ENCODE data around the gene POLK. TPM values are rescaled to one million over a fixed set of nuclear protein-coding genes. Genes with fewer than 3 reads are reported as not detected.
"Not testable (repeated sequence)": the region's sequence is repeated elsewhere in the genome, so short reads cannot be mapped to it uniquely, and the experiment has no call there.

Gene POLK
- total and polyA plus RNA-seq, 4 donors, result 6.6 to 68.6 (median 18.5) TPM

DNA sequence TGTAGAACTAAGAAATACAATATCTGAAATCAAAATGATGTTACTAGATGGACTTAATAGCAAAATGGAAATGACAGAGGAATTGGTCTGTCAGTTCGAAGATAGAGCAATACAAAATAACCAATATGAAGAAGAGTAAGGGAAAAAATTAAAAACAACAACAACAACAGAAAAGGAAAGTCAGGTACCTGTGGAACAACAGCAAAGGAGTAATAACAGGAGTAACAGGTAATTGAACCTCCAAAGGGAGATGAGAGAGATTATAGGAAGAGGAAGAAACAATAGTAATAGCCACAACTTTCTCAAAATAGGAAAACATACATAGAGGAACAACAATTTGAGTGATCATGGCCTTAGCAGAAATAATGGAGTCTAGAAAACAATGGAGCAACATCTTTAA, 13.7 kb downstream of the POLK start:
- Histone ChIP-seq H3K9ac (ENCODE audit: insufficient read depth in 1 of 2, low read length in 2 of 2) (no peak overlapping the region), H3K36me3 (ENCODE audit: control insufficient read depth in 4 of 4, insufficient read depth in 4 of 4, low read length in 4 of 4) (peaks cover 1 to 16% (median 3%) of the 10 kb centered on the region in 4 donors), H3K9me3 (ENCODE audit: control insufficient read depth in 4 of 4, insufficient read depth in 3 of 4, low read length in 3 of 4) (peaks cover 0 to 8% (median 3%) of the 10 kb centered on the region in 4 donors), H3K4me1 (ENCODE audit: control insufficient read depth in 5 of 5, insufficient read depth in 5 of 5, low read length in 5 of 5) (peaks cover 0 to 2% (median 0%) of the 10 kb centered on the region in 5 donors), H3K27ac (ENCODE audit: low read depth in 1 of 2, low read length in 1 of 2) (no peak overlapping the region), H3K27me3 (ENCODE audit: control insufficient read depth in 3 of 3, insufficient read depth in 3 of 3, low read length in 2 of 3) (no peaks in the 10 kb centered on the region), H3K4me3 (no peak overlapping the region)
- WGBS, 2 donors, result 93 to 95% methylated on average over 1 of the region's 1 CpG
- TF ChIP-seq, protein P1, sequence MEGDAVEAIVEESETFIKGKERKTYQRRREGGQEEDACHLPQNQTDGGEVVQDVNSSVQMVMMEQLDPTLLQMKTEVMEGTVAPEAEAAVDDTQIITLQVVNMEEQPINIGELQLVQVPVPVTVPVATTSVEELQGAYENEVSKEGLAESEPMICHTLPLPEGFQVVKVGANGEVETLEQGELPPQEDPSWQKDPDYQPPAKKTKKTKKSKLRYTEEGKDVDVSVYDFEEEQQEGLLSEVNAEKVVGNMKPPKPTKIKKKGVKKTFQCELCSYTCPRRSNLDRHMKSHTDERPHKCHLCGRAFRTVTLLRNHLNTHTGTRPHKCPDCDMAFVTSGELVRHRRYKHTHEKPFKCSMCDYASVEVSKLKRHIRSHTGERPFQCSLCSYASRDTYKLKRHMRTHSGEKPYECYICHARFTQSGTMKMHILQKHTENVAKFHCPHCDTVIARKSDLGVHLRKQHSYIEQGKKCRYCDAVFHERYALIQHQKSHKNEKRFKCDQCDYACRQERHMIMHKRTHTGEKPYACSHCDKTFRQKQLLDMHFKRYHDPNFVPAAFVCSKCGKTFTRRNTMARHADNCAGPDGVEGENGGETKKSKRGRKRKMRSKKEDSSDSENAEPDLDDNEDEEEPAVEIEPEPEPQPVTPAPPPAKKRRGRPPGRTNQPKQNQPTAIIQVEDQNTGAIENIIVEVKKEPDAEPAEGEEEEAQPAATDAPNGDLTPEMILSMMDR (IDR thresholded peaks at IDR 0.05; ENCODE audit: control extremely low read depth, extremely low read depth), result no peak
- ATAC-seq (ENCODE audit: insufficient read depth, low FRiP score), result no peak
- DNase-seq, result no peak

DNA sequence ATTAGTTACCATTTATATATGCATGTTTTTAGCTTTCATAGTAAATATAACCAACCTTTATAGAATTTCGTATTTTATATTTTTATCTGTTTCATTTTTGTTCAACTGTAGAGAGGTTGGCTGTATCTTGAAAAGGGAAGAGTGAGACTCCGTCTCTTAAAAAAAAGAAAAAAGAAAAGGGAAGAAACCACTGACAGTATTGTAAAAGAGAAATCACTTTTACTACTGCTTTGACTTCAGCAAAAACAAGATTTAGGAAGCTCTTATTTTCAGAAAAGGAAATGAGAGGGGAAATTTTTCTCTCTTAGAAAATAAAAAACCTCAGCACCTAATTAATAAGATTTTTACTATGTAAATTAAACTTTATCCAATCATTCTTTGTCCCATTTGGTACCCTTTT, 14.4 kb downstream of the POLK start:
- H3K36me3 ChIP-seq (ENCODE audit: control insufficient read depth in 4 of 4, insufficient read depth in 4 of 4, low read length in 4 of 4), result peaks cover 0 to 11% (median 2%) of the 10 kb centered on the region in 4 donors
- no peak overlapping the region for H3K4me3 ChIP-seq
- no peak overlapping the region for H3K27ac ChIP-seq (ENCODE audit: low read depth in 1 of 2, low read length in 1 of 2)
- H3K9me3 ChIP-seq (ENCODE audit: control insufficient read depth in 4 of 4, insufficient read depth in 3 of 4, low read length in 3 of 4), result peaks cover 0 to 6% (median 3%) of the 10 kb centered on the region in 4 donors
- 39 to 59% methylated on average over 2 of the region's 2 CpGs for WGBS, 2 donors
- no peak for DNase-seq
- ATAC-seq (ENCODE audit: insufficient read depth, low FRiP score), result no peak
- H3K27me3 ChIP-seq (ENCODE audit: control insufficient read depth in 3 of 3, insufficient read depth in 3 of 3, low read length in 2 of 3), result no peaks in the 10 kb centered on the region
- no peak overlapping the region for H3K9ac ChIP-seq (ENCODE audit: insufficient read depth in 1 of 2, low read length in 2 of 2)
- TF ChIP-seq, protein P1 (IDR thresholded peaks at IDR 0.05; ENCODE audit: control extremely low read depth, extremely low read depth), result no peak
- peaks cover 0 to 2% (median 0%) of the 10 kb centered on the region in 5 donors for H3K4me1 ChIP-seq (ENCODE audit: control insufficient read depth in 5 of 5, insufficient read depth in 5 of 5, low read length in 5 of 5)

DNA sequence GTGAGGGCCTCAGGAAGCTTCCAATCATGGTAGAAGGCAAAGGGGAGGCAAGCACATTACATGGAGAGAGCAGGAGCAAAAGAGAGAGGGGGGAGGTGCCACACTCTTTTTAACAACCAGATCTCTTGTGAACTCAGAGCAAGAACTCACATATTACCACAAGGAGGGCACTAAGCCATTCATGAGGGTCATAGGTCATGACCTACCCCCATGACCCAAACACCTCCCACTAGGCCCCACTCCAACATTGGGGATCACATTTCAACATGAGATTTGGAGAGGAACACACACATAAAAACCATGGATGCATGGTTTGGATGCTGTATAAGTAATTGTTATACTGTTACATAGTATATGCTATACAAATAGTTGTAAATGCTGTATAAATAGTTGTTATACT, 17.5 kb downstream of the POLK start:
- no peak for ATAC-seq (ENCODE audit: insufficient read depth, low FRiP score)
- no peak overlapping the region for H3K27ac ChIP-seq (ENCODE audit: low read depth in 1 of 2, low read length in 1 of 2)
- TF ChIP-seq, protein P1 (IDR thresholded peaks at IDR 0.05; ENCODE audit: control extremely low read depth, extremely low read depth), result no peak
- H3K4me3 ChIP-seq, result no peak overlapping the region
- no peak overlapping the region for H3K9ac ChIP-seq (ENCODE audit: insufficient read depth in 1 of 2, low read length in 2 of 2)
- peaks cover 0 to 2% (median 0%) of the 10 kb centered on the region in 5 donors for H3K4me1 ChIP-seq (ENCODE audit: control insufficient read depth in 5 of 5, insufficient read depth in 5 of 5, low read length in 5 of 5)
- peaks cover 0 to 6% (median 2%) of the 10 kb centered on the region in 4 donors for H3K36me3 ChIP-seq (ENCODE audit: control insufficient read depth in 4 of 4, insufficient read depth in 4 of 4, low read length in 4 of 4)
- no peak for DNase-seq
- H3K9me3 ChIP-seq (ENCODE audit: control insufficient read depth in 4 of 4, insufficient read depth in 3 of 4, low read length in 3 of 4), result peaks cover 0 to 2% (median 0%) of the 10 kb centered on the region in 4 donors
- H3K27me3 ChIP-seq (ENCODE audit: control insufficient read depth in 3 of 3, insufficient read depth in 3 of 3, low read length in 2 of 3), result no peaks in the 10 kb centered on the region

DNA sequence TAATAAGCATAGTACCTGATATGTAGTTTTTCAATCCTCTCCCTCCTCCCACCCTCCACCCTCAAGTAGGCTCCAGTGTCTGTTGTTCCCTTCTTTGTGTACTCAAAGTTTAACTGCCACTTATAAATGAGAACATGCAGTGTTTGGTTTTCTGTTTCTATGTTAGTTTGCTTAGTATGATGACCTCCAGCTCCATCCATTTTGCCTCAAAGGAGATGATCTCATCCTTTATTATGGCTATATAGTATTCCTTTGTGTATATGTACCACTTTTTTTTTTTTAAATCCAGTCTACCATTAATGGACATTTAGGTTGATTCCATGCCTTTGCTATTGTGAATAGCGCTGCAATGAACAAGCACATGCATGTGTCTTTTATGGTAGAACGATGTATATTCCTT, 20.5 kb downstream of the POLK start:
- WGBS, 2 donors, result 96 to 97% methylated on average over 2 of the region's 2 CpGs
- ATAC-seq (ENCODE audit: insufficient read depth, low FRiP score) (no peak), DNase-seq (no peak)
- no peak overlapping the region for H3K4me3 ChIP-seq
- H3K9ac ChIP-seq (ENCODE audit: insufficient read depth in 1 of 2, low read length in 2 of 2), result no peak overlapping the region
- H3K9me3 ChIP-seq (ENCODE audit: control insufficient read depth in 4 of 4, insufficient read depth in 3 of 4, low read length in 3 of 4), result peaks cover 0 to 9% (median 0%) of the 10 kb centered on the region in 4 donors
- H3K36me3 ChIP-seq (ENCODE audit: control insufficient read depth in 4 of 4, insufficient read depth in 4 of 4, low read length in 4 of 4), result peaks cover 0 to 13% (median 5%) of the 10 kb centered on the region in 4 donors
- peaks cover 0 to 10% (median 0%) of the 10 kb centered on the region in 5 donors for H3K4me1 ChIP-seq (ENCODE audit: control insufficient read depth in 5 of 5, insufficient read depth in 5 of 5, low read length in 5 of 5)
- H3K27me3 ChIP-seq (ENCODE audit: control insufficient read depth in 3 of 3, insufficient read depth in 3 of 3, low read length in 2 of 3), result no peaks in the 10 kb centered on the region
- TF ChIP-seq, protein P1 (IDR thresholded peaks at IDR 0.05; ENCODE audit: control extremely low read depth, extremely low read depth), result no peak
- no peak overlapping the region for H3K27ac ChIP-seq (ENCODE audit: low read depth in 1 of 2, low read length in 1 of 2)

DNA sequence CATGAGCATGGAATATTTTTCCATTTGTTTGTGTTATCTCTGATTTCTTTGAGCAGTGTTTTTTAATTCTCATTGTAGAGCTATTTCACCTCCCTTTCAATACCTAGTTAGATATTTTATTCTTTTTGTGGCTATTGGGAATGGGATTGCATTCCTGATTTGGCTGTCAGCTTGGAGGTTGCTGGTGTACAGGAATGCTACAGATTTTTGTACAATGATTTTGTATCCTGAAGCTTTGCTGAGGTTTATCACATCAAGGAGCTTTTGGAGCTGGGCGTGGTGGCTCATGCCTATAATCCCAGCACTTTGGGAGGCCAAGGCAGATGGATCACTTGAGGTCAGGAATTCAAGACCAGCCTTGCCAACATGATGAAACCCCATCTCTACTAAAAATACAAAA, 22.0 kb downstream of the POLK start:
- DNase-seq; H3K9ac ChIP-seq (ENCODE audit: insufficient read depth in 1 of 2, low read length in 2 of 2); H3K9me3 ChIP-seq (ENCODE audit: control insufficient read depth in 4 of 4, insufficient read depth in 3 of 4, low read length in 3 of 4); H3K4me3 ChIP-seq; H3K27ac ChIP-seq (ENCODE audit: low read depth in 1 of 2, low read length in 1 of 2); H3K4me1 ChIP-seq (ENCODE audit: control insufficient read depth in 5 of 5, insufficient read depth in 5 of 5, low read length in 5 of 5); H3K27me3 ChIP-seq (ENCODE audit: control insufficient read depth in 3 of 3, insufficient read depth in 3 of 3, low read length in 2 of 3); ATAC-seq (ENCODE audit: insufficient read depth, low FRiP score): not testable (repeated sequence)
- peaks cover 0 to 13% (median 4%) of the 10 kb centered on the region in 4 donors for H3K36me3 ChIP-seq (ENCODE audit: control insufficient read depth in 4 of 4, insufficient read depth in 4 of 4, low read length in 4 of 4)
- 100% methylated on average over 1 of the region's 1 CpG for WGBS, 2 donors

All from lung (tissue), 12 donors.